Pancreas (tissue), 10 donors: ENCODE data around the gene RFX6. TPM values are rescaled to one million over a fixed set of nuclear protein-coding genes. Genes with fewer than 3 reads are reported as not detected.

Source experiments
- ATAC-seq, 4 donors: fragments of 200-7000 bp; cut with Tn5 transposase; one replicate each; pipeline versions ENCODE4 v1.8.0 to v1.9.1; 2020; ENCODE audit warnings: mild to moderate bottlenecking in 4 of 4, moderate library complexity in 4 of 4
- DNase-seq, 6 donors: peaks; one replicate each; pipeline ENCODE4 v3.0.0-alpha.2; 2020
- FAIRE-seq: peaks from 2 replicates; lab custom pipeline; 2012; peaks lifted over from hg19 to GRCh38; lab: Jason Lieb, UNC
- H3K27ac ChIP-seq, 4 donors: fragments of 200-600 bp; sonication (generic); 1 replicate in 3 of 4; 2 replicates in 1 of 4; pipeline versions ENCODE4 v1.5.0 to v1.8.0; 2020
- H3K27me3 ChIP-seq, 4 donors: fragments of 200-600 bp; one replicate each; pipeline ENCODE4 v1.8.0; 2021
- H3K36me3 ChIP-seq, 3 donors: fragments of 200-600 bp; sonication (generic) in 1 of 3; one replicate each; pipeline versions ENCODE4 v1.5.0 to v1.8.0; 2020 to 2021
- H3K4me1 ChIP-seq, 3 donors: fragments of 200-600 bp; one replicate each; pipeline ENCODE4 v1.8.0; 2021
- H3K4me3 ChIP-seq, 4 donors: fragments of 200-600 bp; sonication (generic) in 2 of 4; one replicate each; pipeline versions ENCODE4 v1.5.0 to v1.8.0; 2020 to 2021
- H3K9me3 ChIP-seq, 4 donors: fragments of 200-600 bp; one replicate each; pipeline ENCODE4 v1.8.0; 2021
- WGBS, 2 donors: extraction: QIAGEN DNeasy Blood & Tissue Kit; methylation state at CpG; one replicate each; pipeline ENCODE4 v1.1.7; 2013; 5-methylcytosine and 5-hydroxymethylcytosine counted together
- intact Hi-C, 3 donors: fragments of 100-400 bp; cut with DNase I; formaldehyde crosslinking; loops; one replicate each; pipeline versions ENCODE4 v1.11.1 to v1.14.2; 2022
- polyA plus RNA-seq, 2 donors: library from polyadenylated mRNA; stranded (reverse); fragments of 200-250 nt; gene quantifications; one replicate each; pipeline ENCODE4 v1.2.3, GENCODE V29; 2013
- total RNA-seq, 6 donors: library from RNA; stranded (reverse); fragmentation: NEBNext Ultra II Directional in 4 of 6; extraction: Animal tissue kit (Norgen Biotek cat#: 25700) in 4 of 6; gene quantifications; one replicate each; pipeline versions ENCODE4 v1.2.1 to v1.2.4, GENCODE V29; 2021 to 2023
- TF ChIP-seq, protein P1 (sequence below), 4 donors: fragments of 200-600 bp; sonication (generic) in 3 of 4; IDR thresholded peaks; one replicate each; pipeline versions ENCODE4 v1.5.0 to v1.8.0; 2021; ENCODE audit warnings: antibody characterized with exemption in 4 of 4
- donor health status: healthy with polysubstance abuse.
- donor health status: DM: no; HTN: no; CAD: no; lungs with moderate emphysema.
- donor health status: DM: no; HTN: no; CAD: no.
- donor health status: control.
- donor health status: control.
- donor health status: Bipolar disorder and iron deficiency.
- donor health status: DM: yes; HTN: yes; CAD: no.
- donor health status: DM: no; HTN: no; CAD: no.
- donor health status: DM: no; HTN: no; CAD: no.
- donor health status: DM: yes; HTN: yes; CAD: no.

Gene RFX6
- total and polyA plus RNA-seq, 8 donors = 0.51 to 20.8 (median 2.3) TPM

DNA sequence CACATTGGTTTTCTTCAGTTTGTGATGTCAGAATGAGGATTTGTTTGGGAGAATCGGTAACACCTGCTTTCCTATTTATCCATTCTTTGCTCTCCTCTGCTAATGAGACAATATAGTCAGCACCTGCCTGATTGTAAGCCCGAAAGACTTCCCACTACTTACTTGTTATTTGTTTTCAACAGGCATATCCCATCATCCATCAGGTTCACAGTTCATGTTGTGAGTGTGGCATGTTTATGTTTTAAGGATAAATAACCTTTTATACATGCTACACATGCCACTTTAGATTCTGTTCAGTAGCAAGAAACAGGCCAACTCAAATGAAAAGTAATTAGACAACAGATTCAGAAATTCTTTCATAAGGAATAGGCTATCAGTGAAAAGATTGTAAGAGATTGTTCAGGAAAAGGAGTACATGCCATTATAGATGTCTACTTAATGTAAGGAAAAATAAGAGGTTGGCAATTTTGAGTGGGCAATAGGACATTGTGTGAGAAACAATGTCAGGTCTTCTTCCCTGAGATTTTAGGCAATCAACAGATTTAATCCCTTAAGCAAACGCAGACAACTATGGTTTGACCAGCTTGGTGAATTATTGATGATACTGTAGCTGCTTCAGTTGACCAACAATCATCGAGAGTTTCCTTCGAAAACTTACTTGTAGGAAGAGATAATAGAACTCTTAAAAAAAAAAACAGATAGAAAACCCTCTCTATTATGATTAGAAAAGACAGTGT, 40.3 kb upstream of the RFX6 start:
- intact Hi-C loops = no loop called here
- Histone ChIP-seq H3K36me3 (no peaks in the 10 kb centered on the region), H3K27me3 (no peaks in the 10 kb centered on the region), H3K4me3 (no peak overlapping the region), H3K9me3 (no peaks in the 10 kb centered on the region), H3K27ac (no peak overlapping the region), H3K4me1 (no peaks in the 10 kb centered on the region)
- ATAC-seq = no peak
- TF ChIP-seq, protein P1, sequence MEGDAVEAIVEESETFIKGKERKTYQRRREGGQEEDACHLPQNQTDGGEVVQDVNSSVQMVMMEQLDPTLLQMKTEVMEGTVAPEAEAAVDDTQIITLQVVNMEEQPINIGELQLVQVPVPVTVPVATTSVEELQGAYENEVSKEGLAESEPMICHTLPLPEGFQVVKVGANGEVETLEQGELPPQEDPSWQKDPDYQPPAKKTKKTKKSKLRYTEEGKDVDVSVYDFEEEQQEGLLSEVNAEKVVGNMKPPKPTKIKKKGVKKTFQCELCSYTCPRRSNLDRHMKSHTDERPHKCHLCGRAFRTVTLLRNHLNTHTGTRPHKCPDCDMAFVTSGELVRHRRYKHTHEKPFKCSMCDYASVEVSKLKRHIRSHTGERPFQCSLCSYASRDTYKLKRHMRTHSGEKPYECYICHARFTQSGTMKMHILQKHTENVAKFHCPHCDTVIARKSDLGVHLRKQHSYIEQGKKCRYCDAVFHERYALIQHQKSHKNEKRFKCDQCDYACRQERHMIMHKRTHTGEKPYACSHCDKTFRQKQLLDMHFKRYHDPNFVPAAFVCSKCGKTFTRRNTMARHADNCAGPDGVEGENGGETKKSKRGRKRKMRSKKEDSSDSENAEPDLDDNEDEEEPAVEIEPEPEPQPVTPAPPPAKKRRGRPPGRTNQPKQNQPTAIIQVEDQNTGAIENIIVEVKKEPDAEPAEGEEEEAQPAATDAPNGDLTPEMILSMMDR (IDR thresholded peaks at IDR 0.05) = no peak
- no peak for DNase-seq
- 59 to 68% methylated on average over 5 of the region's 5 CpGs for WGBS, 2 donors
- FAIRE-seq = no peak

DNA sequence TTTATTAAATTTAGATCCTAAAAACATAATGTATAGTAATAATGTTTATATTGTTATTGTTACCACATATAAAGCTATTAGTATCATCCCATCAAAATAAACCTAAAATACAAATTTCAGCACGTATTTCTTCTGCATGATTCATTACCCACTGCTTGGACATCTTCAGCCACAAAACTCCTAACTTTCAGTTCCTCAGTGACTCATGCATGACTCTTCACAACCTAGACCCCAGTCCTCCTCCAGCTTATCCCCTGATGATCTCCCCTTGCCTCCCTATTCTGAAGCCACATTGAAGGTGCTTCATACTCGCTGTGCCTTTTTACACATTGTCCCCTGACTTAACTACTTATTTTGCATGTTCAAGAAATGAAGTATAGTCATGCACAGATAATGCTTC, 37.0 kb upstream of the RFX6 start:
- 35 to 53% methylated on average over 2 of the region's 2 CpGs for WGBS, 2 donors
- Histone ChIP-seq H3K36me3 (no peaks in the 10 kb centered on the region), H3K27ac (no peak overlapping the region), H3K4me3 (no peak overlapping the region), H3K9me3 (no peaks in the 10 kb centered on the region), H3K27me3 (no peaks in the 10 kb centered on the region), H3K4me1 (no peaks in the 10 kb centered on the region)
- DNase-seq (no peak), ATAC-seq (no peak), FAIRE-seq (no peak)
- TF ChIP-seq, protein P1 (IDR thresholded peaks at IDR 0.05) = no peak
- intact Hi-C loops = no loop called here

DNA sequence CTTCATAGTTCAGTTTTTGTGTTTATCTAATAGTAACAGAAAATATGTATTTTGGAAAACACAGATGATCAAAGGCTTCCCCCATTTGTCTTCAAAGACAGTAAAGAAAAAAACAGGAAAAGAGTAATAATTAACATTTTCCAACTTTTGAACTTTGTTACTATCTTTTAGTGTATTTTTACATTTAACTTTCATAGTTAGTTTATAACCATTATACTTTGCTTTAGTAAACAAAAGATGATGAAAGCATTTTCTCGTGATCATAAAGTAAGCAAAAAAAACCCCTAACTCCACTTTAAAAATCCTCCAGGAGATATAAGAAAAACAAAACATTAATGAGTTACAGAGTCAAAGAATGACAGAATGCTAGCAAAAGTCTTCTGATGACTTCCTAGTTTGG, 34.6 kb upstream of the RFX6 start:
- H3K27ac ChIP-seq = no peak overlapping the region
- no peaks in the 10 kb centered on the region for H3K36me3 ChIP-seq
- DNase-seq (no peak), FAIRE-seq (no peak), ATAC-seq (no peak)
- intact Hi-C loops = no loop called here
- H3K4me3 ChIP-seq = no peak overlapping the region
- no peaks in the 10 kb centered on the region for H3K27me3 ChIP-seq
- H3K4me1 ChIP-seq = no peaks in the 10 kb centered on the region
- TF ChIP-seq, protein P1 (IDR thresholded peaks at IDR 0.05) = no peak
- H3K9me3 ChIP-seq = no peaks in the 10 kb centered on the region
- WGBS, 2 donors = 23 to 29% methylated on average over 1 of the region's 1 CpG

DNA sequence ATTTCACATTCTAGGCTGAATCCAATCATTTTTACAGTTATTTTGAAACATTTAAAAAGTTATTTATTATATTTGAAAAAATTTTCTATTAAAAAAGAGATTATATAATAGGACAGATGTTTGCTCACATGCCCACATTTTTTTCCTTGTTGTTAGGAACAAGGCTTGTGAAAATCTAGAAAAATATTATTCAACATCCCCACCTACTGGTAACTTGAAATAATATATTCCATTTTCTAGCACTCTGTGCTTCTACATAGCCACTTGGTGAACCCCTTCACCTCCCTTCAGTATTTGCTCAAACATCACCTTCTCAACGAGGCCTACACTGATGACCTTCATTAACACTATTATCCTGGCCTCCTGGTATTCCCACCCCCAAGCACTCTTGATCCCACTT, 29.8 kb upstream of the RFX6 start:
- DNase-seq = no peak
- no peaks in the 10 kb centered on the region for H3K9me3 ChIP-seq
- H3K27me3 ChIP-seq = no peaks in the 10 kb centered on the region
- 3 to 4% methylated on average over 1 of the region's 1 CpG for WGBS, 2 donors
- intact Hi-C loops = no loop called here
- peak; percentile 66 for FAIRE-seq
- H3K4me3 ChIP-seq = no peak overlapping the region
- H3K36me3 ChIP-seq = no peaks in the 10 kb centered on the region
- H3K4me1 ChIP-seq = no peaks in the 10 kb centered on the region
- ATAC-seq = peak in 3 of 4 donors; percentile 67 to 80 (median 75)
- TF ChIP-seq, protein P1 (IDR thresholded peaks at IDR 0.05) = no peak
- H3K27ac ChIP-seq = no peak overlapping the region

DNA sequence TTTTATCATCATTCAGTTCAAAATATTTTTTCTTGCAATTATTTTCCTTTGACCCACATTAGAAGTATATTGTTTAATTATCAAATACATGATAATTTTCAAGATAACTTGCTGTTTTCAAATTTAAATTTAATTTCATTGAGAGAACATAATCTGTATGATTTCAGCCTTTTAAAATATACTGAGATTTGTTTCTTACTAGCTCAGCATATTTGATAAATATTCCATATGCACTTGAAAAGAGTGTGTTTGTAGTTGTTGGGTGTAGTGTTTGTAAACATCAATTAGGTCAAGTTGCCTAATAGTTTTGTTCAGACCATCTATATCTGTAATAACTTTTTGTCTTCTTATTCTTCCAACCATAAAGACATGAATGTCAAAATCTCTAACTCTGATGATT, 19.0 kb upstream of the RFX6 start:
- Histone ChIP-seq H3K4me3 (no peak overlapping the region), H3K27ac (no peak overlapping the region), H3K27me3 (no peaks in the 10 kb centered on the region), H3K36me3 (no peaks in the 10 kb centered on the region), H3K4me1 (no peaks in the 10 kb centered on the region), H3K9me3 (no peaks in the 10 kb centered on the region)
- TF ChIP-seq, protein P1 (IDR thresholded peaks at IDR 0.05) = no peak
- no peak for DNase-seq
- FAIRE-seq = no peak
- no peak for ATAC-seq
- intact Hi-C loops = no loop called here
